Psoas muscle (tissue), 8 donors: Measurements from ENCODE around the gene GATA5. TPM values are rescaled to one million over a fixed set of nuclear protein-coding genes. Genes with fewer than 3 reads are reported as not detected.

Source experiments
- ATAC-seq, 4 donors: fragments of 200-7000 bp; cut with Tn5 transposase; one replicate each; pipeline ENCODE4 v1.9.1; 2020; ENCODE audit warnings: moderate library complexity in 3 of 4, mild to moderate bottlenecking in 2 of 4
- DNase-seq, 2 donors: peaks; one replicate each; pipeline ENCODE4 v3.0.0-alpha.2; 2020
- H3K27ac ChIP-seq: fragments of 200-600 bp; one replicate; pipeline ENCODE4 v1.8.0; 2022
- H3K27me3 ChIP-seq, 3 donors: fragments of 200-600 bp in 1 of 3; one replicate each; pipeline versions ENCODE4 v1.6.1 to v1.8.0; 2013 to 2022; ENCODE audit warnings: low read length in 2 of 3, mild to moderate bottlenecking in 2 of 3, moderate library complexity in 1 of 3; ENCODE audit not compliant: insufficient read depth in 3 of 3
- H3K36me3 ChIP-seq, 2 donors: fragments of 200-600 bp in 1 of 2; one replicate each; pipeline versions ENCODE4 v1.6.1 to v1.8.0; 2013 to 2022; ENCODE audit warnings: low read depth in 1 of 2, mild to moderate bottlenecking in 1 of 2, moderate library complexity in 1 of 2; ENCODE audit not compliant: insufficient read depth in 1 of 2
- H3K4me1 ChIP-seq: fragments of 200-600 bp; one replicate; pipeline ENCODE4 v1.8.0; 2022
- H3K4me3 ChIP-seq: fragments of 200-600 bp; one replicate; pipeline ENCODE4 v1.8.0; 2022; ENCODE audit warnings: mild to moderate bottlenecking
- H3K9me3 ChIP-seq: fragments of 200-600 bp; one replicate; pipeline ENCODE4 v1.8.0; 2022
- CTCF ChIP-seq: fragments of 200-600 bp; IDR thresholded peaks from one replicate; pipeline ENCODE4 v1.8.0; 2022; ENCODE audit warnings: antibody characterized with exemption
- WGBS, 3 donors: extraction: QIAGEN DNeasy Blood & Tissue Kit; methylation state at CpG; one replicate each; pipeline versions ENCODE4 v1.1.6 to v1.1.7; 2013; 5-methylcytosine and 5-hydroxymethylcytosine counted together
- intact Hi-C, 2 donors: fragments of 100-400 bp; cut with DNase I; formaldehyde crosslinking; loops; one replicate each; pipeline versions ENCODE4 v1.11.0 to v1.14.2; 2022
- polyA plus RNA-seq, 3 donors: library from polyadenylated mRNA; stranded (reverse); fragments of 200-250 nt; gene quantifications; one replicate each; pipeline ENCODE4 v1.2.3, GENCODE V29; 2013
- total RNA-seq, 4 donors: library from RNA; stranded (reverse); fragmentation: NEBNext Ultra II Directional in 2 of 4; extraction: Animal tissue kit (Norgen Biotek cat#: 25700) in 2 of 4; gene quantifications; one replicate each; pipeline versions ENCODE4 v1.2.1 to v1.2.4, GENCODE V29; 2021 to 2023
- donor health status: healthy with polysubstance abuse.
- donor health status: DM: no; HTN: no; CAD: no; lungs with moderate emphysema.
- donor health status: Bipolar disorder and iron deficiency.
- donor health status: healthy.
- donor health status: DM: yes; HTN: yes; CAD: no.
- donor health status: DM: no; HTN: no; CAD: no.
- donor health status: DM: no; HTN: no; CAD: no.
- donor health status: DM: yes; HTN: yes; CAD: no.

The GATA5 gene
- total and polyA plus RNA-seq, 7 donors: 0.01 to 0.14 (median 0.08) TPM; not detected in 3

GRCh38 chr20:62472941-62473585 lies 2.7 kb downstream of the GATA5 start:
- Histone ChIP-seq H3K4me1 (peaks cover 16% of the 10 kb centered on the region), H3K4me3 (no peak overlapping the region), H3K36me3 (no peaks in the 10 kb centered on the region), H3K27me3 (peaks cover 0 to 78% (median 39%) of the 10 kb centered on the region in 3 donors), H3K27ac (no peak overlapping the region), H3K9me3 (no peaks in the 10 kb centered on the region)
- 69 to 77% (median 75%) methylated on average over 29 to 30 of the region's 30 CpGs for WGBS, 3 donors
- no peak for TF ChIP-seq CTCF
- no peak for DNase-seq
- intact Hi-C loops: loop anchor here in 1 of 2 donors (2.0 kb wide), 1 partner anchor 26 kb away; no protein-coding TSS in a partner anchor
- no peak for ATAC-seq

GRCh38 chr20:62472138-62472940 lies 3.5 kb downstream of the GATA5 start:
- no peak for TF ChIP-seq CTCF

GRCh38 chr20:62470459-62470858 lies 5.3 kb downstream of the GATA5 start:
- ATAC-seq (no peak), DNase-seq (no peak)
- Histone ChIP-seq H3K27ac (no peak overlapping the region), H3K4me1 (peaks cover 2% of the 10 kb centered on the region), H3K4me3 (no peak overlapping the region), H3K9me3 (no peaks in the 10 kb centered on the region), H3K36me3 (no peaks in the 10 kb centered on the region), H3K27me3 (peaks cover 0 to 58% (median 23%) of the 10 kb centered on the region in 3 donors)
- intact Hi-C loops: no loop called here
- TF ChIP-seq CTCF: no peak
- WGBS, 3 donors: 76 to 82% (median 78%) methylated on average over 12 of the region's 12 CpGs

More at GRCh38 chr20:62472138-62472940, 3.5 kb downstream of the GATA5 start:
- Histone ChIP-seq H3K27ac (no peak overlapping the region), H3K36me3 (no peaks in the 10 kb centered on the region), H3K9me3 (no peaks in the 10 kb centered on the region), H3K27me3 (peaks cover 0 to 71% (median 33%) of the 10 kb centered on the region in 3 donors), H3K4me3 (no peak overlapping the region), H3K4me1 (peaks cover 11% of the 10 kb centered on the region)
- no peak for ATAC-seq
- intact Hi-C loops: loop anchor here in 1 of 2 donors (2.0 kb wide), 1 partner anchor 26 kb away; no protein-coding TSS in a partner anchor
- DNase-seq: no peak
- WGBS, 3 donors: 78 to 81% (median 81%) methylated on average over 23 of the region's 23 CpGs

- H3K36me3 ChIP-seq: no peaks in the 10 kb centered on the region
- no peak for TF ChIP-seq CTCF
- H3K27ac ChIP-seq: no peak overlapping the region
- H3K4me1 ChIP-seq: no peaks in the 10 kb centered on the region
- DNase-seq (no peak), ATAC-seq (no peak)
- no peaks in the 10 kb centered on the region for H3K9me3 ChIP-seq
- intact Hi-C loops: no loop called here
- no peak overlapping the region for H3K4me3 ChIP-seq
- WGBS, 3 donors: 37 to 49% (median 43%) methylated on average over 18 of the region's 18 CpGs
- peaks cover 0 to 54% (median 18%) of the 10 kb centered on the region in 3 donors for H3K27me3 ChIP-seq
These were observed 5.8 kb downstream of the GATA5 start for GRCh38 chr20:62470001-62470400.
